Calu3 (cell line): ENCODE measurements around the gene OR6C76. TPM values are rescaled to one million over a fixed set of nuclear protein-coding genes. Genes with fewer than 3 reads are reported as not detected.

Experiments used
- BruUV-seq: library from RNA; stranded (reverse); fragments of 400-500 nt; replicated peaks from 2 replicates; lab custom pipeline; 2021; lab: Mats Ljungman, UMichigan
- CTCF ChIA-PET: fragments of 300-600 bp; sonication (Branson Sonifier 250); formaldehyde crosslinking; loops from one replicate; lab custom pipeline; 2022; ENCODE audit warnings: antibody characterized with exemption; lab: Charles Lee
- DNase-seq: peaks from one replicate; pipeline ENCODE4 v3.0.0; 2022
- H3K27ac Mint-ChIP-seq: one replicate; pipeline ENCODE4 v1.8.0; 2022; ENCODE audit warnings: mixed read lengths; ENCODE audit not compliant: unreplicated experiment
- H3K27me3 Mint-ChIP-seq: one replicate; pipeline ENCODE4 v1.8.0; 2022; ENCODE audit warnings: mixed read lengths; ENCODE audit not compliant: unreplicated experiment
- H3K36me3 Mint-ChIP-seq: one replicate; pipeline ENCODE4 v1.8.0; 2022; ENCODE audit warnings: mild to moderate bottlenecking, moderate library complexity, mixed read lengths; ENCODE audit not compliant: insufficient read depth, unreplicated experiment
- H3K4me1 Mint-ChIP-seq: one replicate; pipeline ENCODE4 v1.8.0; 2022; ENCODE audit warnings: mild to moderate bottlenecking, low read depth, mixed read lengths; ENCODE audit not compliant: unreplicated experiment
- H3K4me3 Mint-ChIP-seq: one replicate; pipeline ENCODE4 v1.8.0; 2022; ENCODE audit warnings: mild to moderate bottlenecking, low read depth, moderate library complexity, mixed read lengths; ENCODE audit not compliant: unreplicated experiment
- H3K9me3 Mint-ChIP-seq: one replicate; pipeline ENCODE4 v1.8.0; 2022; ENCODE audit warnings: low read depth, mixed read lengths; ENCODE audit not compliant: unreplicated experiment
- CTCF ChIP-seq: fragments of 200-600 bp; IDR thresholded peaks from one replicate; pipeline ENCODE4 v1.8.0; 2022; ENCODE audit warnings: antibody characterized with exemption; ENCODE audit not compliant: unreplicated experiment
- intact Hi-C: fragments of 100-400 bp; cut with micrococcal nuclease; formaldehyde crosslinking; loops from one replicate; pipeline ENCODE4 v1.10.0; 2022; ENCODE audit not compliant: unreplicated experiment
- total RNA-seq: library from RNA; stranded (reverse); gene quantifications from 2 replicates; pipeline ENCODE4 v1.2.3, GENCODE V29; 2022

The OR6C76 gene
- total RNA-seq, 1 experiment from 2014 or later = not detected

- H3K9me3 Mint-ChIP-seq = no peaks in the 10 kb centered on the region
- CTCF ChIA-PET = no interaction called here
- no peaks in the 10 kb centered on the region for H3K36me3 Mint-ChIP-seq
- no TSS peak for BruUV-seq
- H3K27me3 Mint-ChIP-seq = peaks cover 11% of the 10 kb centered on the region
- H3K4me1 Mint-ChIP-seq = no peaks in the 10 kb centered on the region
- H3K27ac Mint-ChIP-seq = no peak overlapping the region
- no peak for DNase-seq
- H3K4me3 Mint-ChIP-seq = no peak overlapping the region
- TF ChIP-seq CTCF = no peak
- intact Hi-C loops = no loop called here
Measured at GRCh38 chr12:55467836-55468235, 41.8 kb downstream of the OR6C76 start.

GRCh38 chr12:55469291-55469690 is 43.2 kb downstream of the OR6C76 start:
- no peaks in the 10 kb centered on the region for H3K36me3 Mint-ChIP-seq
- H3K4me1 Mint-ChIP-seq = no peaks in the 10 kb centered on the region
- no peak overlapping the region for H3K4me3 Mint-ChIP-seq
- DNase-seq = no peak
- H3K27me3 Mint-ChIP-seq = no peaks in the 10 kb centered on the region
- BruUV-seq = no TSS peak
- TF ChIP-seq CTCF = no peak
- H3K9me3 Mint-ChIP-seq = no peaks in the 10 kb centered on the region
- intact Hi-C loops = no loop called here
- H3K27ac Mint-ChIP-seq = no peak overlapping the region
- CTCF ChIA-PET = no interaction called here

- no peak for DNase-seq
- intact Hi-C loops = no loop called here
- no peak within 1 kb of the TSS for H3K4me3 Mint-ChIP-seq
- no peaks in the 10 kb centered on the region for H3K36me3 Mint-ChIP-seq
- BruUV-seq = no TSS peak
- H3K27ac Mint-ChIP-seq = no peak within 1 kb of the TSS
- no peak for TF ChIP-seq CTCF
- no peaks in the 10 kb centered on the region for H3K4me1 Mint-ChIP-seq
- no peaks in the 10 kb centered on the region for H3K27me3 Mint-ChIP-seq
- H3K9me3 Mint-ChIP-seq = no peaks in the 10 kb centered on the region
- CTCF ChIA-PET = no interaction called here
Measured at GRCh38 chr12:55470088-55470829, 44.2 kb downstream of the OR6C76 start, which contains the start of gene OR6C70. Gene OR6C70 (minus strand): TSS chr12:55470138. CDS start chr12:55470138, 0 bp downstream.

- Mint-ChIP-seq H3K27me3 (no peaks in the 10 kb centered on the region), H3K36me3 (no peaks in the 10 kb centered on the region), H3K27ac (no peak overlapping the region), H3K9me3 (no peaks in the 10 kb centered on the region), H3K4me3 (no peak overlapping the region), H3K4me1 (no peaks in the 10 kb centered on the region)
- no peak for TF ChIP-seq CTCF
- DNase-seq = no peak
- intact Hi-C loops = no loop called here
- no TSS peak for BruUV-seq
- CTCF ChIA-PET = interaction anchor here (1.2 kb wide), 1 partner anchor 9 kb away, joined by 3 read pairs; no protein-coding TSS in a partner anchor
Measured at GRCh38 chr12:55472264-55472663, 46.2 kb downstream of the OR6C76 start.

Other genes starting within 250 kb of the OR6C76 start
- gene OR10A7, start 205.2 kb upstream of the OR6C76 start, total RNA-seq = not detected in 2 replicates
- gene OR6C74, start 181.6 kb upstream of the OR6C76 start, total RNA-seq = not detected in 2 replicates
- not detected in 2 replicates for gene OR6C6, start 129.7 kb upstream of the OR6C76 start, total RNA-seq
- gene OR6C1, start 111.9 kb upstream of the OR6C76 start, total RNA-seq = not detected in 2 replicates
- gene OR6C3, start 95.5 kb upstream of the OR6C76 start, total RNA-seq = not detected in 2 replicates
- gene OR6C75, start 63.3 kb upstream of the OR6C76 start, total RNA-seq = not detected in 2 replicates
- not detected in 2 replicates for gene OR6C65, start 25.7 kb upstream of the OR6C76 start, total RNA-seq
- gene OR6C2, start 17.8 kb downstream of the OR6C76 start, total RNA-seq = not detected in 2 replicates
- not detected in 2 replicates for gene OR6C70, start 43.9 kb downstream of the OR6C76 start, total RNA-seq
- gene OR6C68, start 66.1 kb downstream of the OR6C76 start, total RNA-seq = not detected in 2 replicates
- gene OR6C4, start 123.3 kb downstream of the OR6C76 start, total RNA-seq = not detected in 2 replicates
- not detected in 2 replicates for gene OR2AP1, start 146.2 kb downstream of the OR6C76 start, total RNA-seq
- gene OR10P1, start 210.6 kb downstream of the OR6C76 start, total RNA-seq = not detected in 2 replicates